CD1c-positive myeloid dendritic cell (primary cell): ENCODE data around the gene CCDC187.
A peak's percentile ranks its signal among the peaks of the same experiment; 100 is the strongest.
"Not testable (repeated sequence)": the region's sequence is repeated elsewhere in the genome, so short reads cannot be mapped to it uniquely, and the experiment has no call there.

Experiments
- DNase-seq: peaks from one replicate; pipeline ENCODE4 v3.0.0-alpha.2; 2016; ENCODE audit errors: extremely low spot score

Gene CCDC187

GRCh38 chr9:136239135-136239982, 64.5 kb downstream of the CCDC187 start:
- peak; percentile 15 for DNase-seq

GRCh38 chr9:136238342-136238732, 65.6 kb downstream of the CCDC187 start:
- peak; percentile 21 for DNase-seq

GRCh38 chr9:136237486-136238341, 66.2 kb downstream of the CCDC187 start:
- no peak for DNase-seq

GRCh38 chr9:136236471-136237410, 67.2 kb downstream of the CCDC187 start:
- DNase-seq = not testable (repeated sequence)

GRCh38 chr9:136235709-136236455, 68.0 kb downstream of the CCDC187 start:
- DNase-seq = no peak

GRCh38 chr9:136235171-136235570, 68.7 kb downstream of the CCDC187 start:
- no peak for DNase-seq

- DNase-seq = no peak
Observed at GRCh38 chr9:136234597-136234996, 69.3 kb downstream of the CCDC187 start.

GRCh38 chr9:136233868-136234267, 70.0 kb downstream of the CCDC187 start:
- DNase-seq = no peak

GRCh38 chr9:136233411-136233810, 70.5 kb downstream of the CCDC187 start:
- no peak for DNase-seq

GRCh38 chr9:136232969-136233368, 70.9 kb downstream of the CCDC187 start:
- no peak for DNase-seq

GRCh38 chr9:136231478-136232297, 72.2 kb downstream of the CCDC187 start:
- peak; percentile 92 for DNase-seq

- DNase-seq = no peak
Observed at GRCh38 chr9:136230773-136231172, 73.1 kb downstream of the CCDC187 start.

GRCh38 chr9:136230365-136230764, 73.5 kb downstream of the CCDC187 start:
- no peak for DNase-seq

GRCh38 chr9:136229096-136230065, 74.5 kb downstream of the CCDC187 start:
- DNase-seq = no peak

GRCh38 chr9:136228107-136228875, 75.6 kb downstream of the CCDC187 start:
- DNase-seq = peak; percentile 20

GRCh38 chr9:136226680-136227407, 77.0 kb downstream of the CCDC187 start:
- no peak for DNase-seq
